Measurements from ENCODE around the gene G0S2. TPM values are rescaled to one million over a fixed set of nuclear protein-coding genes. Genes with fewer than 3 reads are reported as not detected.

The G0S2 gene
- total and polyA plus RNA-seq, 9 of the 15 experiments (the other 6 are each of a cell fraction or from before 2014, with no cell fraction given): 0.18 to 65.6 (median 11.4) TPM

DNA sequence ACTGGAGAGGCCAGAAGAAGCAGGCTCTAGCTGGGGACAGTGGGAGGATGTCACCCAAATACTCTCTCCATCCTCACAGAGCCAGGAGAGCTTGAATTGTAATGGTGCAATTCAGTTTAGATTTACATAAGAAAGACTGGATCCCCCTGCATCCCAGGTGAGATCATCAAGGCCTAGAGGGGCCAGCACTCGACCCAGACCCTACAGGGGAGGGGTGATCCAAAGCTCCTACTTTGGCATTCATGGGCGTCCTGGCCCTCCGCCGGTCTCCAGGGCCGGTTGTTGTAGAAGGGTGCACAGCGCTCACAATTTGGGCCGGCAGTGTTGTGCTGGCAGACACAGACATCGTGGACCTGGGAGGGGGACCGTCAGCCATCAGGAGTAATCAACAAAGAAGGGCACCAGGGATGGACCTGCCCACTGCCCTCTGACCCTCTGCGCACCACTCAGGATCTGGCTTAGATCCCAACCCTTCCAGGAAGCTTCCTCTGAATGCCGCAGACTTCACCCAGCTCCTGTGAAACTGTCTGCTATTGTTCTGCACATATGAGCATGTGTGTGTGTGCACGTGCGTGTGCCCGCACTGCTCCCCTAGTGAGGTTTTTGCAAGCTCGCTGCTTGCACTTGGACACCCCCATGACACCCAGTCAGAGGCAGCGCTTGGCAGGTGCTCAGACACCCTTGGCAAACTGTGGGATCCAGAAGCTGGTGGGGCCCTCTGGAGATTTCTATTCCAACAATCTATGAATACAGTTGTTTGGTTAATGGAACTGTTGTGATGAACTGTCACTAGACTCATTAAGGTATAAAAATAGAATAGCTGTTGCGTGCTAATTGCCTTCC is 44.6 kb upstream of the G0S2 start:
- CTCF ChIA-PET (ENCODE audit: low intra/inter-chr PET ratio): no interaction called here
- in situ Hi-C loops (cut with MboI): no loop called here

DNA sequence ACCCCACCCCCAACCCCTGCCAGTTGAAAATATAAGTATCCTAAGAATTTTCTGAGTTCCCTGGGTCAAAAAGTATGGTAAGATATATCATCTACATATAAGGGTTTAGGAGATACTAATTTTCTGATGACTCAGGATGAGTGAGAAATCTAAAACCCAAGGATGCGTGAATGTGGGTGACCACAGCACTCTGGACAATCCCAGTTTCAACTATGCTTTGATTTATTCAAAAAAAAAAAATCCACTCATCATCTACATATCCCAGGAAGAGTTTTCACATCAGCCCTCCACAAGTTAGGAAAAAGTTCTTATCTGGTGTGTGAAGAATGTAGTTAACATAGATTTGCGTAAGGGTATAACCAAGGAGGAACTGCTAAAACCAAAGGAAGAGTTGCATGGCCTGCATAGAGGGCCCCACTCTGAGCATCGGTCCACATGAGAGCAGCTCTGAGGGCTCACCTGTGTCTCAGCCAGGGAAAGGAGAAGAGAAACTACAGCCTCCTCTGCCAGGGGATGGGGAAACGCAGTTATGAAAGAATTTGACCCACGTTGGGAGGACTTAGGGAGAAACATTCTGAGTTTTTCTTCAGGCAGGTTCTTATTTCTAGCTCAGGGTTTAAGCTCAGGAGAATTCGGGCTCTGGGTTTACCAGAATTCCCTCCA is 41.7 kb upstream of the G0S2 start:
- ChIA-PET CTCF (ENCODE audit: low intra/inter-chr PET ratio) (no interaction called here), POLR2A (interaction anchor here (0.6 to 2.0 kb wide), 2 partner anchors 16 to 141 kb away, joined by 3 to 6 read pairs; no protein-coding TSS in a partner anchor)
- WGBS (ENCODE audit: insufficient coverage, low coverage, missing lambda C conversion rate): 18% methylated on average over 6 of the region's 6 CpGs
- no peak for DNase-seq (ENCODE audit: extremely low read depth in 1 of 4, low spot score in 3 of 4)
- Histone ChIP-seq H3K4me1 (replicated peaks in 1 of 2; ENCODE audit: control insufficient read depth in 2 of 2, insufficient read depth in 2 of 2, low read length in 2 of 2) (peaks cover 0 to 5% of the 10 kb centered on the region in 2 experiments; a peak in 2 of 5 replicates), H3K4me3 (no peak overlapping the region), H3K9ac (ENCODE audit: insufficient read depth in 1 of 2, low read depth in 2 of 2, low read length in 2 of 2) (no peak overlapping the region), H3K9me3 (replicated peaks; ENCODE audit: control insufficient read depth, insufficient read depth, low read depth, low read length) (no peaks in the 10 kb centered on the region), H3K79me2 (ENCODE audit: control insufficient read depth, insufficient read depth, low read length) (no peaks in the 10 kb centered on the region), H3K9me1 (ENCODE audit: control insufficient read depth, insufficient read depth, low read length) (no peaks in the 10 kb centered on the region), H3K4me2 (ENCODE audit: insufficient read depth, low read length) (no peak overlapping the region), H4K20me1 (replicated peaks; ENCODE audit: control insufficient read depth, insufficient read depth, low read length) (no peaks in the 10 kb centered on the region), H2AFZ (ENCODE audit: low read depth, low read length) (no peak overlapping the region), H3K27me3 (ENCODE audit: control insufficient read depth in 2 of 2, insufficient read depth in 2 of 2, low read length in 2 of 2) (peaks cover 10 to 27% of the 10 kb centered on the region in 2 experiments; a peak in 3 of 5 replicates), H3K36me3 (ENCODE audit: control insufficient read depth, insufficient read depth, low read length) (no peaks in the 10 kb centered on the region), H3K27ac (ENCODE audit: extremely low read depth, low read depth, low read length) (no peak overlapping the region)
- no peak for FAIRE-seq
- in situ Hi-C loops (cut with MboI) (no loop called here), intact Hi-C loops (cut with micrococcal nuclease) (no loop called here)
- BruUV-seq (replicated peaks): no TSS peak
- ATAC-seq: no peak
- TF ChIP-seq SIX5 (IDR thresholded peaks at IDR 0.05; ENCODE audit: borderline replicate concordance in 1 of 2, insufficient read depth in 1 of 2, low read depth in 1 of 2, low read length in 2 of 2): no peak
- TF ChIP-seq HSF4 (CRISPR knock-in tag; IDR thresholded peaks at IDR 0.05; ENCODE audit: borderline replicate concordance): no peak
- TF ChIP-seq ZNF316 (IDR thresholded peaks at IDR 0.05): peak; percentile 56
- no peak for TF ChIP-seq HDGF (IDR thresholded peaks at IDR 0.05)
- peak; percentile 59 for TF ChIP-seq FOSL1 (tag; conservative IDR thresholded peaks at IDR 0.05)

More for the DNA sequence above, 44.6 kb upstream of the G0S2 start:
- Histone ChIP-seq H3K27me3 (ENCODE audit: control insufficient read depth in 2 of 2, insufficient read depth in 2 of 2, low read length in 2 of 2) (peaks cover 10 to 52% of the 10 kb centered on the region in 2 experiments; a peak in 3 of 5 replicates), H3K9me3 (replicated peaks; ENCODE audit: control insufficient read depth, insufficient read depth, low read depth, low read length) (no peaks in the 10 kb centered on the region), H3K4me2 (ENCODE audit: insufficient read depth, low read length) (no peak overlapping the region), H2AFZ (ENCODE audit: low read depth, low read length) (no peak overlapping the region), H3K79me2 (ENCODE audit: control insufficient read depth, insufficient read depth, low read length) (no peaks in the 10 kb centered on the region), H3K27ac (ENCODE audit: extremely low read depth, low read depth, low read length) (no peak overlapping the region), H3K9me1 (ENCODE audit: control insufficient read depth, insufficient read depth, low read length) (peaks cover 3% of the 10 kb centered on the region), H3K36me3 (ENCODE audit: control insufficient read depth, insufficient read depth, low read length) (no peaks in the 10 kb centered on the region), H3K9ac (ENCODE audit: insufficient read depth in 1 of 2, low read depth in 2 of 2, low read length in 2 of 2) (no peak overlapping the region), H3K4me1 (replicated peaks in 1 of 2; ENCODE audit: control insufficient read depth in 2 of 2, insufficient read depth in 2 of 2, low read length in 2 of 2) (peaks cover 0 to 23% of the 10 kb centered on the region in 2 experiments; a peak in 3 of 5 replicates), H4K20me1 (replicated peaks; ENCODE audit: control insufficient read depth, insufficient read depth, low read length) (0 out of 2 replicates have a peak, but pooled peaks cover 5% of the 10 kb centered on the region), H3K4me3 (no peak overlapping the region)
- FAIRE-seq (no peak), ATAC-seq (no peak), DNase-seq (ENCODE audit: extremely low read depth in 1 of 4, low spot score in 3 of 4) (no peak)
- WGBS (ENCODE audit: insufficient coverage, low coverage, missing lambda C conversion rate): 14% methylated on average over 17 of the region's 17 CpGs
- BruUV-seq (replicated peaks): no TSS peak
- TF ChIP-seq RBM17 (IDR thresholded peaks at IDR 0.05; ENCODE audit: borderline replicate concordance, low read depth, low read length) (no peak), BHLHE40 (IDR thresholded peaks at IDR 0.05; ENCODE audit: low read length) (peak; percentile 24; the same call in 1 of the 2 replicates)
- intact Hi-C loops (cut with micrococcal nuclease): no loop called here
- POLR2A ChIA-PET: interaction anchor here (0.5 to 1.2 kb wide), 8 partner anchors 11 to 743 kb away, joined by 3 to 6 read pairs (median 3); partner anchors contain the start of gene CAMK1G

Data from K562 (cell line).